ENCODE measurements around the gene LY9.

The LY9 gene

GRCh38 chr1:160752406-160752805 lies 43.6 kb upstream of the LY9 start:
- no peak for DNase-seq (ENCODE audit: low spot score)
- no peak for TF ChIP-seq CTCF (IDR thresholded peaks at IDR 0.05; ENCODE audit: extremely low read depth, missing control alignments)

- TF ChIP-seq CTCF (IDR thresholded peaks at IDR 0.05; ENCODE audit: extremely low read depth, missing control alignments), result no peak
- no peak for DNase-seq (ENCODE audit: low spot score)
Observed at GRCh38 chr1:160752924-160753323, 43.0 kb upstream of the LY9 start.

GRCh38 chr1:160753594-160753993 lies 42.4 kb upstream of the LY9 start:
- DNase-seq (ENCODE audit: low spot score), result no peak
- TF ChIP-seq CTCF (IDR thresholded peaks at IDR 0.05; ENCODE audit: extremely low read depth, missing control alignments), result no peak

- no peak for TF ChIP-seq CTCF (IDR thresholded peaks at IDR 0.05; ENCODE audit: extremely low read depth, missing control alignments)
- no peak for DNase-seq (ENCODE audit: low spot score)
Observed at GRCh38 chr1:160755461-160755860, 40.5 kb upstream of the LY9 start.

GRCh38 chr1:160755911-160756848 lies 39.8 kb upstream of the LY9 start:
- no peak for TF ChIP-seq CTCF (IDR thresholded peaks at IDR 0.05; ENCODE audit: extremely low read depth, missing control alignments)
- no peak for DNase-seq (ENCODE audit: low spot score)

GRCh38 chr1:160756849-160757201 lies 39.1 kb upstream of the LY9 start:
- no peak for DNase-seq (ENCODE audit: low spot score)
- TF ChIP-seq CTCF (IDR thresholded peaks at IDR 0.05; ENCODE audit: extremely low read depth, missing control alignments), result no peak

GRCh38 chr1:160758521-160758920 lies 37.5 kb upstream of the LY9 start:
- no peak for TF ChIP-seq CTCF (IDR thresholded peaks at IDR 0.05; ENCODE audit: extremely low read depth, missing control alignments)
- DNase-seq (ENCODE audit: low spot score), result no peak

Data from GM20000 (cell line).